ENCODE data around the gene TMCC1. TPM values are rescaled to one million over a fixed set of nuclear protein-coding genes. Genes with fewer than 3 reads are reported as not detected.

The TMCC1 gene
- polyA plus RNA-seq, 1 of the 3 experiments (the other 2 are of a cell fraction) = 7.2 TPM

DNA sequence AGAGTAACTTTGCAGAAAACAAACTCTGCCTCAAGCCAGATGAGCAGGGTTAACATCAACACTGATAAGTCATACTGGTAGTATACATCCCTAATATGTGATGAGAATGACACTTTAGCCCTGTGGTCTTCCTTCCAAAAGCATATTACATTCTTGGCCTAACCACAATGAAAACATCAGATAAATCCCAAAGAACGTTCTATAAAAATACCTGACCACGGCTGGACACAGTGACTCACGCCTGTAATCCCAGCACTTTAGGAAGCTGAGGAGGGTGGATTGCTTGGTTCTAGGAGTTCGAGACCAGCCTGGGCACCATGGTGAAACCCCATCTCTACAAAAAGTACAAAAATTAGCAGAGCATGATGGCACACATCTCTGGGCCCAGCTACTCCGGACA, 4.7 kb downstream of the TMCC1 start (continued):
- TF ChIP-seq, protein P1, sequence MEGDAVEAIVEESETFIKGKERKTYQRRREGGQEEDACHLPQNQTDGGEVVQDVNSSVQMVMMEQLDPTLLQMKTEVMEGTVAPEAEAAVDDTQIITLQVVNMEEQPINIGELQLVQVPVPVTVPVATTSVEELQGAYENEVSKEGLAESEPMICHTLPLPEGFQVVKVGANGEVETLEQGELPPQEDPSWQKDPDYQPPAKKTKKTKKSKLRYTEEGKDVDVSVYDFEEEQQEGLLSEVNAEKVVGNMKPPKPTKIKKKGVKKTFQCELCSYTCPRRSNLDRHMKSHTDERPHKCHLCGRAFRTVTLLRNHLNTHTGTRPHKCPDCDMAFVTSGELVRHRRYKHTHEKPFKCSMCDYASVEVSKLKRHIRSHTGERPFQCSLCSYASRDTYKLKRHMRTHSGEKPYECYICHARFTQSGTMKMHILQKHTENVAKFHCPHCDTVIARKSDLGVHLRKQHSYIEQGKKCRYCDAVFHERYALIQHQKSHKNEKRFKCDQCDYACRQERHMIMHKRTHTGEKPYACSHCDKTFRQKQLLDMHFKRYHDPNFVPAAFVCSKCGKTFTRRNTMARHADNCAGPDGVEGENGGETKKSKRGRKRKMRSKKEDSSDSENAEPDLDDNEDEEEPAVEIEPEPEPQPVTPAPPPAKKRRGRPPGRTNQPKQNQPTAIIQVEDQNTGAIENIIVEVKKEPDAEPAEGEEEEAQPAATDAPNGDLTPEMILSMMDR (IDR thresholded peaks at IDR 0.05) = no peak
- peak; percentile 80 for TF ChIP-seq TCF12 (IDR thresholded peaks at IDR 0.05)
- TF ChIP-seq RXRA (IDR thresholded peaks at IDR 0.05; ENCODE audit: borderline replicate concordance, low read depth) = 0 out of 2 replicates have a peak, but pooled peaks have one; percentile 49
- TF ChIP-seq MXI1 (IDR thresholded peaks at IDR 0.05; ENCODE audit: low read depth, low read length) = no peak
- no peak; the same call in 1 of the 2 replicates for TF ChIP-seq MEF2A (IDR thresholded peaks at IDR 0.05; ENCODE audit: borderline replicate concordance, low read depth)
- peak; percentile 30; the same call in 1 of the 2 replicates for TF ChIP-seq ELF1 (IDR thresholded peaks at IDR 0.05)
- TF ChIP-seq, protein P2, sequence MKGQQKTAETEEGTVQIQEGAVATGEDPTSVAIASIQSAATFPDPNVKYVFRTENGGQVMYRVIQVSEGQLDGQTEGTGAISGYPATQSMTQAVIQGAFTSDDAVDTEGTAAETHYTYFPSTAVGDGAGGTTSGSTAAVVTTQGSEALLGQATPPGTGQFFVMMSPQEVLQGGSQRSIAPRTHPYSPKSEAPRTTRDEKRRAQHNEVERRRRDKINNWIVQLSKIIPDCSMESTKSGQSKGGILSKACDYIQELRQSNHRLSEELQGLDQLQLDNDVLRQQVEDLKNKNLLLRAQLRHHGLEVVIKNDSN (IDR thresholded peaks at IDR 0.05; ENCODE audit: borderline replicate concordance, low read depth) = no peak
- TF ChIP-seq POLR2AphosphoS5 (IDR thresholded peaks at IDR 0.05; ENCODE audit: low read depth, low read length) = no peak; the same call in 1 of the 2 replicates

DNA sequence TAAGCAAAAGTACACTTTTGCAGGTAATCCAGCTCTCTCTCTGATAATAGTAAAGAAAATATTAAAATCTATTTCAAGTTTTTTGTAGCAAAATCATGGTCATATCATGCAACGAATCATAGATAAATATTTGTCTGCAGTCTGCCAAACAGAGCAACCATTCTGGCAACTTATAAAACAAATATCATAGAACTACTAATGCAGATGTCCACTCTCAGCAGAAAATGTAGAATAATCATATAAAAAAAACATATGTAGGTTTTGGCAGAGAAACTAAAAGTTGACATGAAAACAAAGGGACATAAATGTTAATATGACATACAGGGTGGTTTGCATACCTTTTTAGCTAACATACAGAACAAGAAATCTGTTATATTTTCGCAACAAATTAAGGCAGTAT, 12.2 kb downstream of the TMCC1 start:
- Histone ChIP-seq H2AFZ (ENCODE audit: low read depth) (no peak overlapping the region), H3K27me3 (ENCODE audit: insufficient read depth) (no peaks in the 10 kb centered on the region), H4K20me1 (ENCODE audit: insufficient read depth) (peaks cover 35% of the 10 kb centered on the region), H3F3A (replicated peaks; ENCODE audit: insufficient read depth) (no peaks in the 10 kb centered on the region), H3K9ac (no peak overlapping the region), H3K27ac (ENCODE audit: low read depth in 2 of 2, low read length in 1 of 2) (no peak overlapping the region), H3K36me3 (replicated peaks in 1 of 2; ENCODE audit: control insufficient read depth in 1 of 2, insufficient read depth in 2 of 2, low read length in 1 of 2) (peaks cover 10 to 21% of the 10 kb centered on the region in 2 experiments), H3K9me3 (no peaks in the 10 kb centered on the region), H3K4me1 (ENCODE audit: control insufficient read depth in 1 of 2, insufficient read depth in 2 of 2, low read depth in 1 of 2, low read length in 1 of 2) (no peaks in the 10 kb centered on the region), H3K4me3 (ENCODE audit: low read depth in 2 of 2, low read length in 1 of 2) (no peak overlapping the region), H3K4me2 (no peak overlapping the region), H3K9me2 (no peaks in the 10 kb centered on the region), H3K79me2 (ENCODE audit: insufficient read depth) (peaks cover 67% of the 10 kb centered on the region)
- TF ChIP-seq, protein P3, sequence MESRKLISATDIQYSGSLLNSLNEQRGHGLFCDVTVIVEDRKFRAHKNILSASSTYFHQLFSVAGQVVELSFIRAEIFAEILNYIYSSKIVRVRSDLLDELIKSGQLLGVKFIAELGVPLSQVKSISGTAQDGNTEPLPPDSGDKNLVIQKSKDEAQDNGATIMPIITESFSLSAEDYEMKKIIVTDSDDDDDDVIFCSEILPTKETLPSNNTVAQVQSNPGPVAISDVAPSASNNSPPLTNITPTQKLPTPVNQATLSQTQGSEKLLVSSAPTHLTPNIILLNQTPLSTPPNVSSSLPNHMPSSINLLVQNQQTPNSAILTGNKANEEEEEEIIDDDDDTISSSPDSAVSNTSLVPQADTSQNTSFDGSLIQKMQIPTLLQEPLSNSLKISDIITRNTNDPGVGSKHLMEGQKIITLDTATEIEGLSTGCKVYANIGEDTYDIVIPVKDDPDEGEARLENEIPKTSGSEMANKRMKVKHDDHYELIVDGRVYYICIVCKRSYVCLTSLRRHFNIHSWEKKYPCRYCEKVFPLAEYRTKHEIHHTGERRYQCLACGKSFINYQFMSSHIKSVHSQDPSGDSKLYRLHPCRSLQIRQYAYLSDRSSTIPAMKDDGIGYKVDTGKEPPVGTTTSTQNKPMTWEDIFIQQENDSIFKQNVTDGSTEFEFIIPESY (IDR thresholded peaks at IDR 0.05; ENCODE audit: borderline replicate concordance, low read depth) = no peak
- TF ChIP-seq, protein P4, sequence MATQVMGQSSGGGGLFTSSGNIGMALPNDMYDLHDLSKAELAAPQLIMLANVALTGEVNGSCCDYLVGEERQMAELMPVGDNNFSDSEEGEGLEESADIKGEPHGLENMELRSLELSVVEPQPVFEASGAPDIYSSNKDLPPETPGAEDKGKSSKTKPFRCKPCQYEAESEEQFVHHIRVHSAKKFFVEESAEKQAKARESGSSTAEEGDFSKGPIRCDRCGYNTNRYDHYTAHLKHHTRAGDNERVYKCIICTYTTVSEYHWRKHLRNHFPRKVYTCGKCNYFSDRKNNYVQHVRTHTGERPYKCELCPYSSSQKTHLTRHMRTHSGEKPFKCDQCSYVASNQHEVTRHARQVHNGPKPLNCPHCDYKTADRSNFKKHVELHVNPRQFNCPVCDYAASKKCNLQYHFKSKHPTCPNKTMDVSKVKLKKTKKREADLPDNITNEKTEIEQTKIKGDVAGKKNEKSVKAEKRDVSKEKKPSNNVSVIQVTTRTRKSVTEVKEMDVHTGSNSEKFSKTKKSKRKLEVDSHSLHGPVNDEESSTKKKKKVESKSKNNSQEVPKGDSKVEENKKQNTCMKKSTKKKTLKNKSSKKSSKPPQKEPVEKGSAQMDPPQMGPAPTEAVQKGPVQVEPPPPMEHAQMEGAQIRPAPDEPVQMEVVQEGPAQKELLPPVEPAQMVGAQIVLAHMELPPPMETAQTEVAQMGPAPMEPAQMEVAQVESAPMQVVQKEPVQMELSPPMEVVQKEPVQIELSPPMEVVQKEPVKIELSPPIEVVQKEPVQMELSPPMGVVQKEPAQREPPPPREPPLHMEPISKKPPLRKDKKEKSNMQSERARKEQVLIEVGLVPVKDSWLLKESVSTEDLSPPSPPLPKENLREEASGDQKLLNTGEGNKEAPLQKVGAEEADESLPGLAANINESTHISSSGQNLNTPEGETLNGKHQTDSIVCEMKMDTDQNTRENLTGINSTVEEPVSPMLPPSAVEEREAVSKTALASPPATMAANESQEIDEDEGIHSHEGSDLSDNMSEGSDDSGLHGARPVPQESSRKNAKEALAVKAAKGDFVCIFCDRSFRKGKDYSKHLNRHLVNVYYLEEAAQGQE (IDR thresholded peaks at IDR 0.05; ENCODE audit: low read depth, low read length) = no peak
- TF ChIP-seq, protein P5, sequence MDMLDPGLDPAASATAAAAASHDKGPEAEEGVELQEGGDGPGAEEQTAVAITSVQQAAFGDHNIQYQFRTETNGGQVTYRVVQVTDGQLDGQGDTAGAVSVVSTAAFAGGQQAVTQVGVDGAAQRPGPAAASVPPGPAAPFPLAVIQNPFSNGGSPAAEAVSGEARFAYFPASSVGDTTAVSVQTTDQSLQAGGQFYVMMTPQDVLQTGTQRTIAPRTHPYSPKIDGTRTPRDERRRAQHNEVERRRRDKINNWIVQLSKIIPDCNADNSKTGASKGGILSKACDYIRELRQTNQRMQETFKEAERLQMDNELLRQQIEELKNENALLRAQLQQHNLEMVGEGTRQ (IDR thresholded peaks at IDR 0.05; ENCODE audit: borderline replicate concordance, low read depth, low read length) = no peak
- no peak for TF ChIP-seq FOSL2 (IDR thresholded peaks at IDR 0.05; ENCODE audit: borderline replicate concordance, low read depth)
- TF ChIP-seq EZH2phosphoT487 (IDR thresholded peaks at IDR 0.05; ENCODE audit: borderline replicate concordance, low read depth) = no peak
- no peak for TF ChIP-seq RAD21 (IDR thresholded peaks at IDR 0.05; ENCODE audit: low read length)
- TF ChIP-seq SMC3 (IDR thresholded peaks at IDR 0.05; ENCODE audit: low read depth, low read length) = no peak
- TF ChIP-seq SIN3A (IDR thresholded peaks at IDR 0.05; ENCODE audit: borderline replicate concordance, low read depth, low read length) = no peak
- ChIA-PET CTCF (interaction anchor here (0.6 to 1.3 kb wide), 3 partner anchors 9 to 772 kb away, joined by 3 read pairs; no protein-coding TSS in a partner anchor), POLR2A (no interaction called here)
- WGBS (ENCODE audit: low lambda C conversion rate) = 82% methylated on average over 2 of the region's 2 CpGs
- no peak for DNase-seq
